Fibroblast of the aortic adventitia (primary cell): ENCODE measurements around the gene RPAP3. TPM values are rescaled to one million over a fixed set of nuclear protein-coding genes. Genes with fewer than 3 reads are reported as not detected.

Experiments
- DNase-seq: peaks from one replicate; pipeline ENCODE4 v3.0.0-alpha.2; 2010; ENCODE audit warnings: low read depth
- H3K4me3 ChIP-seq: 2 replicates; pipeline ENCODE4 v1.5.1; 2011; ENCODE audit warnings: low read depth, mild to moderate bottlenecking, control low read depth, low read length, moderate library complexity
- CTCF ChIP-seq: IDR thresholded peaks from 2 replicates; pipeline ENCODE4 v1.5.1; 2011; ENCODE audit warnings: mild to moderate bottlenecking, low read length, control low read depth, inconsistent platforms; ENCODE audit not compliant: insufficient read depth
- total RNA-seq: library from RNA; depleted of rRNA; stranded (reverse); fragments of >200 nt; gene quantifications from 2 replicates; pipeline ENCODE4 v1.2.3, GENCODE V29; 2012; ENCODE audit warnings: low replicate concordance

RPAP3 gene
- total RNA-seq, 1 donor, result 25.7 TPM

GRCh38 chr12:47715877-47716548 lies 10.2 kb upstream of the RPAP3 start:
- no peak for DNase-seq
- TF ChIP-seq CTCF, result no peak
- no peak overlapping the region for H3K4me3 ChIP-seq

- peak overlapping the region; percentile 39 for H3K4me3 ChIP-seq
- peak; percentile 92 for DNase-seq
- TF ChIP-seq CTCF, result peak; percentile 67
Measured at GRCh38 chr12:47715393-47715876, 9.6 kb upstream of the RPAP3 start.

- H3K4me3 ChIP-seq, result no peak overlapping the region
- TF ChIP-seq CTCF, result no peak
- no peak for DNase-seq
Measured at GRCh38 chr12:47714826-47715386, 9.1 kb upstream of the RPAP3 start.

- no peak overlapping the region for H3K4me3 ChIP-seq
- no peak for DNase-seq
- TF ChIP-seq CTCF, result no peak
Measured at GRCh38 chr12:47712171-47712570, 6.3 kb upstream of the RPAP3 start.

- DNase-seq, result no peak
- no peak for TF ChIP-seq CTCF
Measured at GRCh38 chr12:47711448-47711847, 5.6 kb upstream of the RPAP3 start.

GRCh38 chr12:47710278-47710677 lies 4.4 kb upstream of the RPAP3 start:
- TF ChIP-seq CTCF, result no peak
- no peak overlapping the region for H3K4me3 ChIP-seq
- DNase-seq, result no peak

More at GRCh38 chr12:47711448-47711847, 5.6 kb upstream of the RPAP3 start:
- no peak overlapping the region for H3K4me3 ChIP-seq

- DNase-seq, result no peak
- no peak for TF ChIP-seq CTCF
- H3K4me3 ChIP-seq, result no peak overlapping the region
Measured at GRCh38 chr12:47709671-47710070, 3.8 kb upstream of the RPAP3 start.
